NCI-H748 treated with DMSO at 0.1 percent for 48 hours (cell line): Measurements from ENCODE around the gene C20orf173.

Experiments
- DNase-seq: peaks from one replicate; lab custom pipeline; 2025; lab: John Stamatoyannopoulos, UW

The C20orf173 gene

DNA sequence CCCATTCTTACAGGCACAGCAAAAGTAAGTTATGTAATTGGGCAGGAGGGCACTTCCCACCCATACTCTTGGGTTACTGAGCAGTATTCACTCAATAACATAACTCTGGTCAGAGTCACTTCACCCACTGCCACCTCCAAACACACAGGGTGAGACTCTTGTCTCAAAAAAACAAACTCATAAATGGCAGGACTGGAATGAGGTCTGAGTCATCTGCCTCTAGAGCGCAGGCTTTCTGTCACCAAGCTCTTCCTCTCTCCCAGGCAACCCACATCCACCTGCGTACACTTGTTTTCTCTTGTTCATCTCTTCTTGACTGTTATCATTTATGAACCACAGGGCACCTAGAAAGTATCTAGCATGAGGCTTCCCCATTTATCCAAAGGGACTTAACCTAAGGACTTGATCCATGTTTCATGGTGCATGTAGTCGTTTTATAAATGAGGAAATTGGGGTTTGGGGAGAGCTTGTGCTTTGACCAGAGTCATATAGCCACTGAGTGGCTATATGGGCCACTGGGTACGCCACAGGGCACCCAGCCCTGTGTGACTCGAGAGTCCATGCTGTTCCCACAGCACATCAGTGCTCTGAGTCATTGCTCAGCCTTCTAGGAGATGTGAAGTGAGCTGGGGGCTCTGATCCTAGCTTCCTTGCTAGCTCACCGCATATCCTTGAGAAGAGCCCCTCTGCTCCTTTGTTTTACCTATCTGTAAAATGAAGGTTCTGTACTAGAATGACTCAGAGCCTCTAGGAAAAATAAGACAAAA, 22.4 kb downstream of the C20orf173 start:
- no peak for DNase-seq

GRCh38 chr20:35506179-35506578, 23.3 kb downstream of the C20orf173 start:
- no peak for DNase-seq

- no peak for DNase-seq
These were observed 24.7 kb downstream of the C20orf173 start for GRCh38 chr20:35504751-35505150.

DNA sequence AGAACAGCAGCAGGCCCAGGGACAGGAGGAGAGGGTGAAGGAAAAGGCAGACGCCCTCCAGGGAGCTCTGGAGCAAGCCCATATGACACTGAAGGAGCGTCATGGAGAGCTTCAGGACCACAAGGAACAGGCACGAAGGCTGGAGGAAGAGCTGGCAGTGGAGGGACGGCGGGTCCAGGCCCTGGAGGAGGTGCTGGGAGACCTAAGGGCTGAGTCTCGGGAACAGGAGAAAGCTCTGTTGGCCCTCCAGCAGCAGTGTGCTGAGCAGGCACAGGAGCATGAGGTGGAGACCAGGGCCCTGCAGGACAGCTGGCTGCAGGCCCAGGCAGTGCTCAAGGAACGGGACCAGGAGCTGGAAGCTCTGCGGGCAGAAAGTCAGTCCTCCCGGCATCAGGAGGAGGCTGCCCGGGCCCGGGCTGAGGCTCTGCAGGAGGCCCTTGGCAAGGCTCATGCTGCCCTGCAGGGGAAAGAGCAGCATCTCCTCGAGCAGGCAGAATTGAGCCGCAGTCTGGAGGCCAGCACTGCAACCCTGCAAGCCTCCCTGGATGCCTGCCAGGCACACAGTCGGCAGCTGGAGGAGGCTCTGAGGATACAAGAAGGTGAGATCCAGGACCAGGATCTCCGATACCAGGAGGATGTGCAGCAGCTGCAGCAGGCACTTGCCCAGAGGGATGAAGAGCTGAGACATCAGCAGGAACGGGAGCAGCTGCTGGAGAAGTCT, 25.5 kb downstream of the C20orf173 start:
- no peak for DNase-seq

GRCh38 chr20:35503281-35503680, 26.2 kb downstream of the C20orf173 start:
- DNase-seq, result no peak

GRCh38 chr20:35502352-35502751, 27.1 kb downstream of the C20orf173 start:
- no peak for DNase-seq

GRCh38 chr20:35499271-35499670, 30.2 kb downstream of the C20orf173 start:
- no peak for DNase-seq

- no peak for DNase-seq
These were observed 31.7 kb downstream of the C20orf173 start for GRCh38 chr20:35497780-35498189.

DNA sequence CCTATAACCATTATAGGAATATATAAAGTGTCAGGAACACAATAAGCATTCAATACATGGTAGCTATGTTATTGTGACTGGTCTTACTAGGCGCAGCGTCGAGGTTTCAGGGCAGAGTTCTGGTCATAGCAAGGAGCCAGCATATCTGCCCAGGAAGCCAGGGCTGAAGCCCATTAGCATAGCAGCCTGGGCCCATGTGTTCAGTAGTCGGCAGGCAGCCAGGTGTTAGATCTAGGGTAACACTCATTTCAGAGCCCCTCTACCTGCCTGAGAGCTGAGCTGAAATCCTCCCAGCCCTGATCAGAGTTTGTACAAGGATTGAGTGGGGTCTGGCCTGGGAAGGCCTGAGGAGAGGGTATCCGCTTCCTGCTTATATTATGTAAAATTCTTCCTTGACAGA, 32.1 kb downstream of the C20orf173 start:
- no peak for DNase-seq

GRCh38 chr20:35496481-35496880, 33.0 kb downstream of the C20orf173 start:
- no peak for DNase-seq

DNA sequence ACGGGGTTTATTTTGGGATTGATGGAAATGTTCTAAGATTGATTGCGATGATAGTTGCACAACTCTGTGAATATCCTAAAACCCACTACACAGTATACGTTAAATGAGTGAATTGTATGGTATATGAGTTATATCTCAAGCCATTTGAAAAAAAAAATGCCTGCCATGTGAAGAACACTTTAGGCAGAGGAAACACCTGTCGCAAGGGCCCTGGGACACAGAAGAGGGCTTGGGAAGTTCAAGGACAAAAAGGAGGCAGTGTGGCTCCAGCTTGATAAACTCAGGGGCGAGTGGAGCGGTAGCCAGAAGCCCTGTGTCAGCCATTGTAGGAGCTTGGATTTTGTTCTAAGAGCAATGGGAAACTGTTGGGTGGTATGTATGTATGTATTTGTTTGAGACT, 37.1 kb downstream of the C20orf173 start:
- no peak for DNase-seq

DNA sequence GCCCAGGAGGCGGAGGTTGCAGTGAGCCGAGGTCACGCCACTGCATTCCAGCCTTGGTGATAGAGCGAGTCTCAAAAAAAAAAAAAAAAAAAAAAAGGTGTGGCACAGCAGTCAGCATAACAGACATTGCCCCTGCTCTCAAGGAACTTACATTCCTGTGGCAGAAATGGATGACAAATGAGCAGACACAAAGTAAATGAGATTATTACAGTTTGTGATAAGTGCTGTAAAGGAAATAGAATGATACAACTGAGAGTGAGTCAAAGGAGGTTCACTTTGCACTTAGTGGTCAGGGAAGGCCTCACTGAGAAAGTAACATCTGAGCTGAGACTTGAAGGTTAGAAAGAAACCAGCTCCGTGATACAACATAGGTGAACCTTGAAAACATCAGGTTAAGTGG, 37.6 kb downstream of the C20orf173 start:
- DNase-seq, result no peak

GRCh38 chr20:35490736-35491181, 38.7 kb downstream of the C20orf173 start:
- no peak for DNase-seq

DNA sequence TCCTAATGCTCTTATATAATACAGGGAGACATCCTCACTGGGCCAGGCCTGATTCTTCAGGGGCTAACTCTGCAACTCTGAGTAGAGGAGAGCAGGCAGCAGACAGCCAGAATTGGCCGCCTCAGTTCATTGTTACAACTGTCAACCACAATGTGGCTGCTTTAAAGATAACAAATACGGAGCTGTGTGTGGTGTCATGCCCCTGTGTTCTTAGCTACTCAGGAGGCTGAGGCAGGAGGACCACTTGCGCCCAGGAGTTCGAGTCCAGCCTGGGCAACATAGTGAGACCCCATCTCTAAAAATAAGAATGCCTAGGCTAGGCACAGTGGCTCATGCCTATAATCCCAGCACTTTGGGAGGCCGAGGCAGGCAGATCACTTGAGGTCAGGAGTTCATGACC, 39.7 kb downstream of the C20orf173 start:
- no peak for DNase-seq

DNA sequence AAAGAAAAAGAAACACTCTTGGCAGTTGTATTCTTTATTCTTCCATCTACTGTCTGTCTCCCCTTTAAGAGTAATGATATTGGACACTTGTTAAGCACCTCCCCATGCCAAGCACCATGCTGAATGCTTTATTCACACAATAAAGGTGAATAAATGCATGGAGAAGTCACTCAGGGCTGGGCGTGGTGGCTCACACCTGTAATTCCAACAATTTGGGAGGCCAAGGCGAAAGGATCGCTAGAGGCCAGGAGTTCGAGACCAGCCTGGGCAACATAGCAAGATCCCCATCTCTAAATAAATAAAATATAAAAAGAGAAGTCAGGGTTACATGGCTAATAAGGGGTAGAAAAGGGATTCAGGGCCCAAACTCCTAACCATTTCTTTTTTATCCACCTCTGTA, 42.0 kb downstream of the C20orf173 start:
- no peak for DNase-seq

DNA sequence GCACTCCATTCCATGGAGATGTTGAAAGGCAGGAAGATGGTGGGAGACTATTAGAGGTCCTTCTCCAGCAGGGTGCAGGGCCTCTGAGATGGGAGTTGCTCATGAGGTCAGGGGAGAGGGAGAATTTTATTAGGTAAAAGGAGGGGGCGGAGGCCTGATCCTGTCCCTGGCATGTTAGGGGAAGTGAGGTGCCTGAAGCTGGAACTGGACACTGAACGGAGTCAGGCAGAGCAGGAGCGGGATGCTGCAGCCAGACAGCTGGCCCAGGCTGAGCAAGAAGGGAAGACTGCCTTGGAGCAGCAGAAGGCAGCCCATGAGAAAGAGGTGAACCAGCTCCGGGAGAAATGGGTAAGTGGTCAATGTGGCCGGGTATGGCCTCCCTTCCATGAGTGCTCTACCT, 49.7 kb downstream of the C20orf173 start:
- no peak for DNase-seq

DNA sequence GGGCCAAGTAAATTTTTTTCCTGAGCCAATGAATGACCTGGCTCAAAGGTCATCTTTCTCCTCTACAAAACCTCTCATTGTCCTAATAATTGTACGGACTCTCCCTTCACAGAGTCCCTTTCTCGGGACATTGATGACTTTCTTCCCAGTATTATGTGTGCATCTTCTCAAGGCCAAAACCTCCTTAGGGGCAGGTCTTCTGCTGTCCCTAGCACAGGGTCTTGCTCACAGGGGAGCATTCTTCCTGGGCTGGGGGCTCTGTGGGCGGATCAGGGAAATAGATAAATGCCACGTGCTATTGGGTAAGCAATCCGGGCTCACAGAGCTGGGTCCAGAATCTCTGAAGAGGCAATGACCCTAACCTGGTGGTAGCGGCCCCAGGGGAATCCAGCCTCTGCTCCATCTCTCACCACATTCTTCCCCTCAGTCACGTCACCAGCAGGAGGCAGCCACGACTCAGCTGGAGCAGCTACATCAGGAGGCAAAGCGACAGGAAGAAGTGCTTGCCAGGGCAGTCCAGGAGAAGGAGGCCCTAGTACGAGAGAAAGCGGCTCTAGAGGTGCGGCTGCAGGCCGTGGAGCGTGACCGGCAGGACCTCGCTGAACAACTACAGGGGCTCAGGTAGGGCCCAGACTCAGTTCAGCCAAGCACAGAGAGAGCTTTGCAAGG, 50.5 kb downstream of the C20orf173 start:
- DNase-seq, result no peak
